ENCODE measurements around the gene PTH1R.

The PTH1R gene

DNA sequence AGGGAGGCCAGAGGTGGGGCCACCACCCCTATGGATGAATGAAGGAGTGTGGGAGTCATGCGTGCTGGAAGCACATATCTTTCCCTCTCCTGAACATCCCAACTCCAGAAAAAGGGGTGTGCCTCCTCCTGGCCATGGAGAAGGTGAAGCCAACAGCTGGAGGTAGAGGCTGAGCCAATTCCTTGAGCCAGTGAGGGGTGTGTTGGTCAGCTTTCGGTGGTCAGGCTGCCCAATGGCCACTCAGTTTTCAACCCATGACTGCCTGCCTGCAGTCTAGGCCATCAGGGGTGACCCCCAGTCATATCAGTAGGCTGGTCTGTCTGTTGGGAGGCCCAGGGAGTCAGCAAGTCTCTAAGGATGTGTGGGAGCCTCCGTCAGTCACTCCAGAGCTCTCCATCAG, 13.6 kb downstream of the PTH1R start:
- TF ChIP-seq, protein P1, sequence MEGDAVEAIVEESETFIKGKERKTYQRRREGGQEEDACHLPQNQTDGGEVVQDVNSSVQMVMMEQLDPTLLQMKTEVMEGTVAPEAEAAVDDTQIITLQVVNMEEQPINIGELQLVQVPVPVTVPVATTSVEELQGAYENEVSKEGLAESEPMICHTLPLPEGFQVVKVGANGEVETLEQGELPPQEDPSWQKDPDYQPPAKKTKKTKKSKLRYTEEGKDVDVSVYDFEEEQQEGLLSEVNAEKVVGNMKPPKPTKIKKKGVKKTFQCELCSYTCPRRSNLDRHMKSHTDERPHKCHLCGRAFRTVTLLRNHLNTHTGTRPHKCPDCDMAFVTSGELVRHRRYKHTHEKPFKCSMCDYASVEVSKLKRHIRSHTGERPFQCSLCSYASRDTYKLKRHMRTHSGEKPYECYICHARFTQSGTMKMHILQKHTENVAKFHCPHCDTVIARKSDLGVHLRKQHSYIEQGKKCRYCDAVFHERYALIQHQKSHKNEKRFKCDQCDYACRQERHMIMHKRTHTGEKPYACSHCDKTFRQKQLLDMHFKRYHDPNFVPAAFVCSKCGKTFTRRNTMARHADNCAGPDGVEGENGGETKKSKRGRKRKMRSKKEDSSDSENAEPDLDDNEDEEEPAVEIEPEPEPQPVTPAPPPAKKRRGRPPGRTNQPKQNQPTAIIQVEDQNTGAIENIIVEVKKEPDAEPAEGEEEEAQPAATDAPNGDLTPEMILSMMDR (IDR thresholded peaks at IDR 0.05; ENCODE audit: insufficient read depth, missing control alignments), result no peak
- FAIRE-seq (no peak), DNase-seq (ENCODE audit: insufficient read length, low spot score) (no peak)

DNA sequence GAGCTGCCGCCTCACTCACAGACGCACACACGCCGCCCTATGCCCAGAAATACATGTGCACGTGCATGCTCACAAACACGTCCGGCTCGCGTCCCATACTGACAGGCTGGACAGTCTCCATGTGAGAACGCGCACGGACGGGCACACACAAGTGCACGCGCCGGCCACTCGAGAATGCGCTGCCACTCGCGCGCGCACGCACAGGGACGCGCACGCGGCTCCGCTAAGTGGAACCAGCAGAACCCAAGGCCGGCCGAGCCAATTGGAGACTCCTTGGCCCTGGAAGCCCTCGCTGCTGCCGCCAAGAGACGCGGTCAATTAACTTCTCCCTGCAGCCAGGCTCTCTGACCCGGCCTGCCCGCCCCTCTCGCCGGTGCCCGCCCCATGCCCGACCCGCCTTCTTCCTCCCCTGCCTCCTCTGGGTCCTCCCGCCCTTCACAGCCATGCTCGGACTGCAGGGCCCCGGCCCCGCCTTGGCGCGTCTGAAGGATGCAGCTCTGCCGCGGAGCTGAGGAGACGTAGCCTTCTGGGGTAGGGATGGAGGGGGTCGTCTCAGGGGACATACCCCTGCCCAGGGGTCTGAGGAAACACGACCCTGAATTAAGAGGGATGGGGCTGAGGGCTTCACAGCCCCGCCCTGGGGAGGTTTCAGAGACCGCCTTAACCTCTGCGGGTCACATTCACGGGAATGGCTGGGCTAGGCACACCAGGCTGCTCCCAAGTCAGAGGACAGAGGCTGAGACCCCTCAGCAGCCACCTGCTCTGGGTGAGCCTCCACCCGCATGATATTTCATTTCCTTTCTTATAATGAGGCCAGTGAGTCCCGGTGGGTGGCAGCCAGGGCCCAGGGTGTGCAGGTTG, 15.0 kb downstream of the PTH1R start:
- FAIRE-seq, result no peak
- no peak for DNase-seq (ENCODE audit: insufficient read length, low spot score)
- TF ChIP-seq, protein P1 (IDR thresholded peaks at IDR 0.05; ENCODE audit: insufficient read depth, missing control alignments), result no peak

DNA sequence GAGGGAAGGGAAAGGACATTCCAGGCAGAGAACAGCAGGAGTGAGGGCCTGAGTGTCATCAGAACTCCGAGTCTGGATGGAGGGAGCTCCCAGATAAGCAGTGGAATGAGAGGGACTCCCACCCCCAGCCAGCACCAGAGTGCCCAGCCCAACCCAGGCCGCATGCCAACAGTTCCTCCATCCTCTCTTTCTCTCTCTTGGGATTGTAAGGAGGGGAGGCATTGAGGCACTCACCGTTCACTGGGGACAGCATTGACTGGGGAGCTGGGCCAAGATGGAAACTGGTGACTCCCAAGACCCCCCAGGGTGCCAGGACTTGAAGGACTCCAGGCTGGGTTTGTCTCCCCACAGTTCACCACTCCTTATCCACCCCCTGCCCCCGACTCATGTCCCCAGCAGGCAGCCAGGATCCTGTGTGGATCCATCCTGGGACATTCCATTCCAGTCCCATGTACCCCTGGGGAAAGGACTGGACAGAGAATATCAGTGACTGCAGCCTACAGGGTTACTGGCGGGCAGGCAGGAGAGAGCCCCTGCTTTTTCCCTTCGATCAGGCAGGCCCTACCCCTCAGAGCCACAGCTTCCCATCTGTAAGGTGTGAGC, 15.7 kb downstream of the PTH1R start:
- DNase-seq (ENCODE audit: insufficient read length, low spot score) (no peak), FAIRE-seq (no peak)
- TF ChIP-seq, protein P1 (IDR thresholded peaks at IDR 0.05; ENCODE audit: insufficient read depth, missing control alignments), result no peak

DNA sequence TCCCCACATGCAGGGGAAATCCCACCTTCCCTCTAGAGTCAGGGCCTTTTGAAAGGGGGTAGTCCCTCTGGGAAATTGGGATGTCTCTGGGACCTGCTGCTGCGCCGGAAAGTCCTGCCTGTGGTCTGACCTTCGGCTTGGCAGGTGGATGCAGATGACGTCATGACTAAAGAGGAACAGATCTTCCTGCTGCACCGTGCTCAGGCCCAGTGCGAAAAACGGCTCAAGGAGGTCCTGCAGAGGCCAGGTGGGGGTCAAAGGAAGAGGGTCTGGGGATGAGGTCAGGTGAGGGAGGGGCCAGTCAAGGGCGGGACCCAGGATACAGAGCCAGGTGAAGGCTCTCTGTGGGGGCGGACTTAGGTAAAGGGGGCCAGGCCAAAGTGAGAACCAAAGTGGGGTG, 16.2 kb downstream of the PTH1R start:
- FAIRE-seq, result no peak
- TF ChIP-seq, protein P1 (IDR thresholded peaks at IDR 0.05; ENCODE audit: insufficient read depth, missing control alignments), result no peak
- no peak for DNase-seq (ENCODE audit: insufficient read length, low spot score)

DNA sequence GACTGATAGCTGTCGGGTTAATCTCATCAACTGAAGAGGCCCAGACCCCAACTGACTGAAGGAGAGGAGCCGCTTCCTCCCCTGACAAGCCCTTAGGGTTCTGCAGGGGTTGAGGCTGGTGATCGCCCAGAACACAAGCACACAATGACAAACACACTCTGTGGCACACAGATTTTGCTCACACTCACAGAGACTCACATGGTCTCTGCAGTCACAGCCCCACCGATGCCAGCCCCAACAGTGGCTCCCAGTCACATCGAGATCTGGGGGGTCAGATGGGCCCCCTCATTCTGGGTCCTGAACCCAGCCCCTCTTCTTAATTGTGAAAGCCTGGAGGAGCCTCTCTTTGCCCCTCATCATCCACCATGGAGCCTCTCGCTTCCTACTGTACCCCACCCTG, 16.7 kb downstream of the PTH1R start:
- FAIRE-seq (no peak), DNase-seq (ENCODE audit: insufficient read length, low spot score) (no peak)
- TF ChIP-seq, protein P1 (IDR thresholded peaks at IDR 0.05; ENCODE audit: insufficient read depth, missing control alignments), result no peak

DNA sequence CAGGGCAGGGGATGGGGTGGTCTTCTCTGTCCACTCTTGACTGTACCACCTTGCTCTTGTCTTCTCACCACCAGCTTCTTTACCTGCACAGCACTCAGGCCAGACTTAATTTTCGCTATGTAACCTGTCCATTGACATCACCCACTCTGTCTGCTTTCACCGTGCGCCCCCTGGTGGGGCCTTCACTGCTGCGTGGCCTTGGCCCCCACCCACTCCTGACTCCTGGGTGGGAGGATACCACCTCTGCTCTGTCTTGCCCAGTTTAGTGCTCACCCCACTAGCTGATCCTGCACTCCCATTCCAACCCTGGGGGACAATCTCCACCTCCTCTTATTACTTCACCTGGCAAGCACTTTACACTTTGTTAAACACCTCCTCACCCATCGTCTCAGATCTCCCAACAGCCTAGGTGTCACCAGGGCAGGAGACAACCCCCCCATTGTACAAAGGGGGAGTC, 17.7 kb downstream of the PTH1R start:
- TF ChIP-seq, protein P1 (IDR thresholded peaks at IDR 0.05; ENCODE audit: insufficient read depth, missing control alignments), result peak; percentile 79
- FAIRE-seq (no peak), DNase-seq (ENCODE audit: insufficient read length, low spot score) (peak; percentile 54)

DNA sequence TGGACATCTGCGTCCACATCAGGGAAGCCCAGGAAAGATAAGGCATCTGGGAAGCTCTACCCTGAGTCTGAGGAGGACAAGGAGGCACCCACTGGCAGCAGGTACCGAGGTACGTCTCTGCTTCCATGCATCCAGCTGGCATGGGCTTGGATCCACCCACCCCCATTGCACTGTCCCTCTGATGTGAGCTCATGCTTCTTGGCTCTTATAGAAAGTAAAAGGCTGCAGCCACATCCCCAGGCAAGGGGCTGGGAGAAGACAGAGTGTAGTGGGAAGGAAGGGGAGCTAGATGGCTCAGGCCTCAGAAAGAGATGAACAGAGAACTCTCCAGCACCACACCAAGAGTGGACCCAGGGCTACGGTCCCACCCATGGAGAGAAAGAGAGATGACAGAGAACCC, 18.2 kb downstream of the PTH1R start:
- no peak for DNase-seq (ENCODE audit: insufficient read length, low spot score)
- TF ChIP-seq, protein P1 (IDR thresholded peaks at IDR 0.05; ENCODE audit: insufficient read depth, missing control alignments), result no peak
- FAIRE-seq, result no peak

Measured in D721Med (cell line).